Adrenal gland (tissue), 12 donors: ENCODE results near the gene NCOA4. TPM values are rescaled to one million over a fixed set of nuclear protein-coding genes. Genes with fewer than 3 reads are reported as not detected.
"Not testable (repeated sequence)": the region's sequence is repeated elsewhere in the genome, so short reads cannot be mapped to it uniquely, and the experiment has no call there.

Source experiments
- DNase-seq, 7 donors: peaks; one replicate each; pipeline ENCODE4 v3.0.0-alpha.2; 2019 to 2020
- H3K27ac ChIP-seq, 5 donors: fragments of 200-600 bp; sonication (generic) in 4 of 5; 1 replicate in 3 of 5; 2 replicates in 2 of 5; pipeline versions ENCODE4 v1.5.1 to v1.8.0; 2016 to 2020; ENCODE audit warnings: mild to moderate bottlenecking in 1 of 5
- H3K27me3 ChIP-seq: fragments of 200-600 bp; 2 replicates; pipeline ENCODE4 v1.8.0; 2021
- H3K36me3 ChIP-seq, 2 donors: fragments of 200-600 bp; replicated peaks in 1 of 2; 1 replicate in 1 of 2; 2 replicates in 1 of 2; pipeline versions ENCODE4 v1.5.1 to v1.8.0; 2018 to 2022
- H3K4me1 ChIP-seq, 2 donors: fragments of 200-600 bp; replicated peaks in 1 of 2; 1 replicate in 1 of 2; 2 replicates in 1 of 2; pipeline versions ENCODE4 v1.5.1 to v1.8.0; 2018 to 2021
- H3K4me3 ChIP-seq, 4 donors: fragments of 200-600 bp; sonication (generic) in 3 of 4; one replicate each; pipeline ENCODE4 v1.5.1; 2016 to 2018
- H3K9me3 ChIP-seq, 3 donors: fragments of 200-600 bp; sonication (generic) in 1 of 3; replicated peaks in 1 of 3; 1 replicate in 2 of 3; 2 replicates in 1 of 3; pipeline versions ENCODE4 v1.5.1 to v1.8.0; 2016 to 2021
- POLR2A ChIP-seq, 2 donors: fragments of 450-650 bp; IDR thresholded peaks; one replicate each; pipeline ENCODE4 v1.6.1; 2017; ENCODE audit warnings: antibody characterized with exemption in 2 of 2, mild to moderate bottlenecking in 2 of 2, moderate library complexity in 1 of 2
- WGBS, 4 donors: extraction: QIAGEN DNeasy Blood & Tissue Kit in 2 of 4; methylation state at CpG; one replicate each; pipeline versions ENCODE4 v1.1.5 to v1.1.7; 2013 to 2017; 5-methylcytosine and 5-hydroxymethylcytosine counted together
- intact Hi-C, 2 donors: fragments of 100-400 bp; cut with DNase I; formaldehyde crosslinking; loops; one replicate each; pipeline versions ENCODE4 v1.14.1 to v1.15.0; 2022 to 2023
- polyA plus RNA-seq, 3 donors: library from polyadenylated mRNA; stranded (reverse); fragments of 200-250 nt in 2 of 3; fragments of 350-450 nt in 1 of 3; fragmentation: Illumina TruSeq in 1 of 3; extraction: RNeasy Lipid Tissue Mini Kit (QIAGEN cat#74804) in 1 of 3; gene quantifications; one replicate each; pipeline ENCODE4 v1.2.3, GENCODE V29; 2013 to 2014
- total RNA-seq, 9 donors: library from RNA; depleted of rRNA in 4 of 9; stranded (reverse); fragments of >200 nt in 4 of 9; fragments of 120-200 nt in 1 of 9; fragmentation: NEBNext Ultra II Directional in 1 of 9; extraction: Animal tissue kit (Norgen Biotek cat#: 25700) in 1 of 9; gene quantifications; one replicate each; pipeline versions ENCODE4 v1.1.0 to v1.2.4, GENCODE V29; 2013 to 2023
- TF ChIP-seq, protein P1 (sequence below), 6 experiments: fragments of 450-650 bp in 4 of 6; fragments of 200-600 bp in 2 of 6; sonication (generic) in 1 of 6; IDR thresholded peaks; 1 replicate in 5 of 6; 2 replicates in 1 of 6; pipeline versions ENCODE4 v1.5.1 to v1.8.0; 2016 to 2021; ENCODE audit warnings: antibody characterized with exemption in 6 of 6, mild to moderate bottlenecking in 2 of 6, moderate library complexity in 1 of 6
- donor health status: healthy with polysubstance abuse.
- donor health status: Bipolar disorder and iron deficiency.
- donor health status: DM: yes; HTN: yes; CAD: no.
- donor health status: DM: no; HTN: no; CAD: no.
- donor health status: DM: no; HTN: no; CAD: no.
- donor health status: DM: yes; HTN: yes; CAD: no.

Gene NCOA4
- total and polyA plus RNA-seq, 12 donors, result 22.2 to 187 (median 126) TPM

GRCh38 chr10:46064269-46064817, 33.9 kb upstream of the NCOA4 start:
- no peaks in the 10 kb centered on the region for H3K4me1 ChIP-seq
- intact Hi-C loops, result no loop called here
- no peak for DNase-seq
- 93 to 100% (median 95%) methylated on average over 1 of the region's 1 CpG; no CpG with 5 or more reads in 1 of the 4 donors for WGBS, 4 donors
- no peaks in the 10 kb centered on the region for H3K27me3 ChIP-seq
- H3K9me3 ChIP-seq, result no peaks in the 10 kb centered on the region
- no peak overlapping the region for H3K27ac ChIP-seq
- H3K36me3 ChIP-seq, result no peaks in the 10 kb centered on the region
- TF ChIP-seq, protein P1, sequence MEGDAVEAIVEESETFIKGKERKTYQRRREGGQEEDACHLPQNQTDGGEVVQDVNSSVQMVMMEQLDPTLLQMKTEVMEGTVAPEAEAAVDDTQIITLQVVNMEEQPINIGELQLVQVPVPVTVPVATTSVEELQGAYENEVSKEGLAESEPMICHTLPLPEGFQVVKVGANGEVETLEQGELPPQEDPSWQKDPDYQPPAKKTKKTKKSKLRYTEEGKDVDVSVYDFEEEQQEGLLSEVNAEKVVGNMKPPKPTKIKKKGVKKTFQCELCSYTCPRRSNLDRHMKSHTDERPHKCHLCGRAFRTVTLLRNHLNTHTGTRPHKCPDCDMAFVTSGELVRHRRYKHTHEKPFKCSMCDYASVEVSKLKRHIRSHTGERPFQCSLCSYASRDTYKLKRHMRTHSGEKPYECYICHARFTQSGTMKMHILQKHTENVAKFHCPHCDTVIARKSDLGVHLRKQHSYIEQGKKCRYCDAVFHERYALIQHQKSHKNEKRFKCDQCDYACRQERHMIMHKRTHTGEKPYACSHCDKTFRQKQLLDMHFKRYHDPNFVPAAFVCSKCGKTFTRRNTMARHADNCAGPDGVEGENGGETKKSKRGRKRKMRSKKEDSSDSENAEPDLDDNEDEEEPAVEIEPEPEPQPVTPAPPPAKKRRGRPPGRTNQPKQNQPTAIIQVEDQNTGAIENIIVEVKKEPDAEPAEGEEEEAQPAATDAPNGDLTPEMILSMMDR (IDR thresholded peaks at IDR 0.05), result no peak
- no peak for TF ChIP-seq POLR2A (IDR thresholded peaks at IDR 0.05)
- H3K4me3 ChIP-seq, result no peak overlapping the region

GRCh38 chr10:46062723-46063428, 32.5 kb upstream of the NCOA4 start:
- WGBS, 4 donors, result 81 to 90% (median 89%) methylated on average over 14 of the region's 14 CpGs
- no peaks in the 10 kb centered on the region for H3K4me1 ChIP-seq
- H3K36me3 ChIP-seq, result no peaks in the 10 kb centered on the region
- H3K27ac ChIP-seq, result no peak overlapping the region
- TF ChIP-seq, protein P1 (IDR thresholded peaks at IDR 0.05), result no peak
- no peak for TF ChIP-seq POLR2A (IDR thresholded peaks at IDR 0.05)
- H3K27me3 ChIP-seq, result no peaks in the 10 kb centered on the region
- no peak overlapping the region for H3K4me3 ChIP-seq
- intact Hi-C loops, result no loop called here
- no peak for DNase-seq
- no peaks in the 10 kb centered on the region for H3K9me3 ChIP-seq

GRCh38 chr10:46060706-46061105, 30.3 kb upstream of the NCOA4 start:
- no peak for TF ChIP-seq POLR2A (IDR thresholded peaks at IDR 0.05)
- TF ChIP-seq, protein P1 (IDR thresholded peaks at IDR 0.05), result no peak
- Histone ChIP-seq H3K36me3 (no peaks in the 10 kb centered on the region), H3K27me3 (no peaks in the 10 kb centered on the region), H3K9me3 (no peaks in the 10 kb centered on the region), H3K27ac (no peak overlapping the region), H3K4me1 (no peaks in the 10 kb centered on the region), H3K4me3 (no peak overlapping the region)
- WGBS, 4 donors, result 67 to 84% (median 73%) methylated on average over 3 of the region's 3 CpGs
- DNase-seq, result no peak
- intact Hi-C loops, result no loop called here

DNA sequence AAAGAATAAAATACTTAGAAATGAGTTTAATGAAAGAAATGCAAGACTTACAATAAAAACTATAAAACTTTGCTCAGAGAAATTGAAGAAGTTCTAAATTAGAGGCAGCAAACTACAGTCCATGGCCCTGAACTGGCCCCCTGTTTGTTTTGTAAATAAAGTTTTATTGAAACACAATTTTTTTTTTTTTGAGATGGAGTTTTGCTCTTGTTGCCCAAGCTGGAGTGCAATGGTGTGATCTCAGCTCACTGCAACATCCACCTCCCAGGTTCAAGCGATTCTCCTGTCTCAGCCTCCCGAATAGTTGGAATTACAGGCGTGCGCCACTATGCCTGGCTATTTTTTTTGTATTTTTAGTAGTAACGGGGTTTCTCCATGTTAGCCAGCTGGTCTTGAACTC, 27.5 kb upstream of the NCOA4 start:
- H3K36me3 ChIP-seq, H3K27me3 ChIP-seq, DNase-seq, intact Hi-C loops, H3K27ac ChIP-seq, H3K9me3 ChIP-seq, H3K4me3 ChIP-seq, H3K4me1 ChIP-seq: not testable (repeated sequence)
- WGBS, 4 donors, result 87 to 91% (median 91%) methylated on average over 5 of the region's 5 CpGs

DNA sequence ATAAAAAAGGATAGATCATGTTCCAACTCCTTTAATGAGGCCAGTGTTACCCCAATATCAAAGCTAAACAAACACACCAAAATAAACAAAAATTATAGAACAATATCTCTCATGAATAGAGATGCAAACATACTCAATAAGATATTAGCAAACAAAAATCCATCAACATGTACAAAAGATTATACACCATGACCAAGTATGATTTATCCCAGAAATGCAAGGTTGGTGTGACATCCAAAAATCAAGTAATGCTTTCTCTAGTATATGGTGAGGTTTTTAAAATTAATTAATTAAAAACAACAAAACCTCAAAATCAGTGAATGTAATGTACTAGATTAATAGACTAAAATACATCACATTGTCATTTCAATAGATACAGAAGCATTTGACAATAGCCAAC, 26.6 kb upstream of the NCOA4 start:
- intact Hi-C loops, result no loop called here
- H3K4me1 ChIP-seq, result no peaks in the 10 kb centered on the region
- peaks cover 3% of the 10 kb centered on the region for H3K27me3 ChIP-seq
- no peak overlapping the region for H3K4me3 ChIP-seq
- no peaks in the 10 kb centered on the region for H3K9me3 ChIP-seq
- TF ChIP-seq POLR2A (IDR thresholded peaks at IDR 0.05), result no peak
- TF ChIP-seq, protein P1 (IDR thresholded peaks at IDR 0.05), result no peak
- no peak overlapping the region for H3K27ac ChIP-seq
- DNase-seq, result no peak
- no peaks in the 10 kb centered on the region for H3K36me3 ChIP-seq
